HepG2 (cell line): Measurements from ENCODE around the gene CTNNAL1. TPM values are rescaled to one million over a fixed set of nuclear protein-coding genes. Genes with fewer than 3 reads are reported as not detected.

Experiments used
- ATAC-seq: fragments of 200-7000 bp; cut with Tn5 transposase; 3 replicates; pipeline ENCODE4 v1.9.1; 2020; ENCODE audit warnings: mild to moderate bottlenecking, moderate library complexity
- BruUV-seq: library from RNA; stranded (reverse); fragments of 400-500 nt; replicated peaks from 2 replicates; lab custom pipeline; 2021; lab: Mats Ljungman, UMichigan
- CTCF ChIA-PET: fragments of 300-600 bp; formaldehyde crosslinking; extraction: SDS; loops from one replicate; lab custom pipeline; 2021; ENCODE audit warnings: low total read pairs, inconsistent platforms, low intra/inter-chr PET ratio; lab: Yijun Ruan, JAX
- POLR2A ChIA-PET: fragments of 350-600 bp; sonication (Branson Sonifier 250); formaldehyde crosslinking; loops from one replicate; lab custom pipeline; 2020; ENCODE audit warnings: antibody characterized with exemption, inconsistent platforms; lab: Yijun Ruan, JAX
- DNase-seq: peaks from one replicate; pipeline ENCODE4 v3.0.0-alpha.2; 2015; ENCODE audit warnings: low spot score
- FAIRE-seq: peaks from 3 replicates; lab custom pipeline; 2011; peaks lifted over from hg19 to GRCh38; lab: Jason Lieb, UNC
- H2AFZ ChIP-seq: one replicate; pipeline ENCODE4 v1.6.1; 2011; ENCODE audit warnings: low read length, inconsistent platforms
- H3K27ac ChIP-seq: fragments of 300-600 bp; 3 replicates; pipeline ENCODE4 v1.8.0; 2011; ENCODE audit warnings: mixed run types, mild to moderate bottlenecking, mixed read lengths, low read length, inconsistent platforms; ENCODE audit not compliant: insufficient read depth; ENCODE audit errors: extremely low read length
- H3K27me3 ChIP-seq, 2 experiments: fragments of 200-600 bp in 1 of 2; 2 replicates in 1 of 2; 3 replicates in 1 of 2; pipeline versions ENCODE4 v1.6.0 to v1.8.0; 2011; ENCODE audit warnings: low read length in 2 of 2, mild to moderate bottlenecking in 2 of 2, moderate library complexity in 2 of 2, inconsistent platforms in 1 of 2; ENCODE audit not compliant: insufficient read depth in 2 of 2, control insufficient read depth in 1 of 2
- H3K36me3 ChIP-seq, 2 experiments: fragments of 200-600 bp in 1 of 2; replicated peaks in 1 of 2; 2 replicates in 1 of 2; 3 replicates in 1 of 2; pipeline versions ENCODE4 v1.5.1 to v1.8.0; 2011; ENCODE audit warnings: low read length in 2 of 2, inconsistent platforms in 1 of 2; ENCODE audit not compliant: insufficient read depth in 2 of 2, control insufficient read depth in 1 of 2
- H3K4me1 ChIP-seq: 2 replicates; pipeline ENCODE4 v1.5.1; 2012; ENCODE audit warnings: low read length, inconsistent platforms; ENCODE audit not compliant: insufficient read depth
- H3K4me2 ChIP-seq: 2 replicates; pipeline ENCODE4 v1.6.0; 2011; ENCODE audit warnings: low read depth, low read length, inconsistent platforms
- H3K4me3 ChIP-seq, 3 experiments: fragments of 200-600 bp in 1 of 3; sonication (generic), shearing (Covaris generic) in 1 of 3; replicated peaks in 1 of 3; 2 replicates each; pipeline ENCODE4 v1.5.1; 2011 to 2016; ENCODE audit warnings: low read length in 3 of 3, inconsistent platforms in 2 of 3, low read depth in 2 of 3, mild to moderate bottlenecking in 2 of 3, control low read depth in 1 of 3, mixed read lengths in 1 of 3; ENCODE audit not compliant: insufficient read depth in 1 of 3
- H3K79me2 ChIP-seq: one replicate; pipeline ENCODE4 v1.6.1; 2011; ENCODE audit warnings: low read length, inconsistent platforms; ENCODE audit not compliant: insufficient read depth
- H3K9ac ChIP-seq: 2 replicates; pipeline ENCODE4 v1.6.0; 2011; ENCODE audit warnings: mild to moderate bottlenecking, low read depth, low read length, inconsistent platforms; ENCODE audit not compliant: insufficient read depth
- H3K9me3 ChIP-seq: 2 replicates; pipeline ENCODE4 v1.5.1; 2012; ENCODE audit warnings: mild to moderate bottlenecking, low read length
- H4K20me1 ChIP-seq: 2 replicates; pipeline ENCODE4 v1.6.0; 2011; ENCODE audit warnings: inconsistent platforms, mild to moderate bottlenecking, low read length, moderate library complexity; ENCODE audit not compliant: insufficient read depth
- ARNTL ChIP-seq: sonication (generic); formaldehyde crosslinking; IDR thresholded peaks from 2 replicates; pipeline ENCODE4 v1.4.0; 2020; ENCODE audit warnings: mild to moderate bottlenecking, missing genetic modification reagents
- BRCA1 ChIP-seq: sonication (generic); formaldehyde crosslinking; IDR thresholded peaks from 2 replicates; pipeline ENCODE4 v1.4.0; 2020; ENCODE audit warnings: missing genetic modification reagents
- GLI4 ChIP-seq: sonication (generic); formaldehyde crosslinking; IDR thresholded peaks from 2 replicates; pipeline ENCODE4 v1.5.1; 2020; ENCODE audit warnings: missing genetic modification reagents, mild to moderate bottlenecking, moderate library complexity, borderline replicate concordance
- KDM4B ChIP-seq: sonication (generic); formaldehyde crosslinking; IDR thresholded peaks from 2 replicates; pipeline ENCODE4 v1.4.0; 2020; ENCODE audit warnings: missing genetic modification reagents
- PCBP2 ChIP-seq: fragments of 200-400 bp; formaldehyde crosslinking; optimal IDR thresholded peaks from 2 replicates; pipeline ENCODE3; 2018; ENCODE audit warnings: low read length, low read depth; ENCODE audit not compliant: poor library complexity, severe bottlenecking
- SRY ChIP-seq: sonication (generic); formaldehyde crosslinking; IDR thresholded peaks from 2 replicates; pipeline ENCODE4 v1.8.0; 2022; ENCODE audit warnings: mild to moderate bottlenecking, missing genetic modification reagents
- TAF15 ChIP-seq: fragments of 200-400 bp; formaldehyde crosslinking; IDR thresholded peaks from one replicate; pipeline ENCODE4 v1.6.1; 2018; ENCODE audit warnings: mild to moderate bottlenecking, low read depth, low read length; ENCODE audit not compliant: poor library complexity, severe bottlenecking
- ZBTB42 ChIP-seq: sonication (generic); formaldehyde crosslinking; IDR thresholded peaks from 2 replicates; pipeline ENCODE4 v1.5.0; 2020; ENCODE audit warnings: mild to moderate bottlenecking, missing genetic modification reagents
- ZNF510 ChIP-seq: sonication (generic); formaldehyde crosslinking; IDR thresholded peaks from 2 replicates; pipeline ENCODE4 v1.4.0; 2020; ENCODE audit warnings: low read depth, mild to moderate bottlenecking, missing genetic modification reagents
- WGBS: methylation state at CpG from one replicate; pipeline ENCODE4 v1.1.6; 2017; ENCODE audit warnings: low lambda C conversion rate; 5-methylcytosine and 5-hydroxymethylcytosine counted together
- in situ Hi-C: cut with HindIII; loops from 2 replicates; pipeline ENCODE4 v1.10.0; 2017; ENCODE audit warnings: low pct_unique_long_range_greater_than_20kb; ENCODE audit not compliant: extremely low pct_ligation_motif_present
- intact Hi-C: fragments of 100-400 bp; cut with micrococcal nuclease; formaldehyde crosslinking; loops from one replicate; pipeline ENCODE4 v1.10.0; 2022; ENCODE audit not compliant: unreplicated experiment
- polyA plus RNA-seq, 8 experiments: library from polyadenylated mRNA; depleted of rRNA in 3 of 8; stranded (reverse) in 7 of 8; unstranded in 1 of 8; fragments of >200 nt; fragmentation: Illumina TruSeq in 4 of 8; extraction: Trizol in 4 of 8; gene quantifications; 2 replicates each; pipeline versions ENCODE4 v1.2.1 to v1.2.3, GENCODE V29; 2011 to 2016; ENCODE audit warnings: low read depth in 4 of 8, missing spikeins in 1 of 8, mixed read lengths in 1 of 8; ENCODE audit not compliant: insufficient read depth in 1 of 8
- total RNA-seq, 5 experiments: library from RNA; depleted of rRNA; stranded (reverse); fragments of >200 nt; fragmentation: Illumina TruSeq; extraction: Trizol; gene quantifications; 2 replicates each; pipeline ENCODE4 v1.2.3, GENCODE V29; 2016; ENCODE audit warnings: low read depth in 1 of 5
- TF ChIP-seq, protein P1 (sequence below), 2 experiments: fragments of 450-650 bp in 1 of 2; sonication (generic) in 1 of 2; formaldehyde crosslinking in 1 of 2; IDR thresholded peaks; 2 replicates each; pipeline versions ENCODE4 v1.6.1 to v1.8.0; 2016 to 2022; ENCODE audit warnings: antibody characterized with exemption in 1 of 2, mild to moderate bottlenecking in 1 of 2, missing genetic modification reagents in 1 of 2
- TF ChIP-seq, protein P2 (sequence below): fragments of 450-650 bp; IDR thresholded peaks from 2 replicates; pipeline ENCODE4 v1.6.1; 2017
- TF ChIP-seq, protein P3 (sequence below): sonication (generic); formaldehyde crosslinking; IDR thresholded peaks from 2 replicates; pipeline ENCODE4 v1.4.0; 2020; ENCODE audit warnings: missing genetic modification reagents, low read depth, mild to moderate bottlenecking, borderline replicate concordance

Gene CTNNAL1
- total and polyA plus RNA-seq, 2 of the 13 experiments (the other 11 are each of a cell fraction or from before 2014, with no cell fraction given): 32.0 to 162 TPM

DNA sequence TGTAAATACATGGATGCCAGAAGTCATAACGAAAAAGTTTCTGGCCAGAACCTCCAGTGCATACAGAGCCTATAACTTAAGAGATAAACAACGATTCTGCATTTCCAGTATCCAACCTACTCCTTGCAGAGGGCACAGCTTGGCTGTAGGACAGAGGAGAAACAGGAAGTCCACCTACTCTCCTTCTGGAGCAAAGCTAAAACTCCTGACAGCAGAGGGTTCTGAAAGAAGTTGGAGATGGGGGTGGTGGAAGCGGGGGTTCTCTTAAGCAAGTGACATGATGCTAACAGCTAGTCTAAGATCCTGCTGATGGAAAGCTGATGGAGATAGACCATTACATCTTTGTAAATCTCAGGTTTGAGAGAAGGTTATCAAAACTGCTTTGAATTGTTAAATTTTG is 35.5 kb upstream of the CTNNAL1 start (continued):
- TF ChIP-seq, protein P1, sequence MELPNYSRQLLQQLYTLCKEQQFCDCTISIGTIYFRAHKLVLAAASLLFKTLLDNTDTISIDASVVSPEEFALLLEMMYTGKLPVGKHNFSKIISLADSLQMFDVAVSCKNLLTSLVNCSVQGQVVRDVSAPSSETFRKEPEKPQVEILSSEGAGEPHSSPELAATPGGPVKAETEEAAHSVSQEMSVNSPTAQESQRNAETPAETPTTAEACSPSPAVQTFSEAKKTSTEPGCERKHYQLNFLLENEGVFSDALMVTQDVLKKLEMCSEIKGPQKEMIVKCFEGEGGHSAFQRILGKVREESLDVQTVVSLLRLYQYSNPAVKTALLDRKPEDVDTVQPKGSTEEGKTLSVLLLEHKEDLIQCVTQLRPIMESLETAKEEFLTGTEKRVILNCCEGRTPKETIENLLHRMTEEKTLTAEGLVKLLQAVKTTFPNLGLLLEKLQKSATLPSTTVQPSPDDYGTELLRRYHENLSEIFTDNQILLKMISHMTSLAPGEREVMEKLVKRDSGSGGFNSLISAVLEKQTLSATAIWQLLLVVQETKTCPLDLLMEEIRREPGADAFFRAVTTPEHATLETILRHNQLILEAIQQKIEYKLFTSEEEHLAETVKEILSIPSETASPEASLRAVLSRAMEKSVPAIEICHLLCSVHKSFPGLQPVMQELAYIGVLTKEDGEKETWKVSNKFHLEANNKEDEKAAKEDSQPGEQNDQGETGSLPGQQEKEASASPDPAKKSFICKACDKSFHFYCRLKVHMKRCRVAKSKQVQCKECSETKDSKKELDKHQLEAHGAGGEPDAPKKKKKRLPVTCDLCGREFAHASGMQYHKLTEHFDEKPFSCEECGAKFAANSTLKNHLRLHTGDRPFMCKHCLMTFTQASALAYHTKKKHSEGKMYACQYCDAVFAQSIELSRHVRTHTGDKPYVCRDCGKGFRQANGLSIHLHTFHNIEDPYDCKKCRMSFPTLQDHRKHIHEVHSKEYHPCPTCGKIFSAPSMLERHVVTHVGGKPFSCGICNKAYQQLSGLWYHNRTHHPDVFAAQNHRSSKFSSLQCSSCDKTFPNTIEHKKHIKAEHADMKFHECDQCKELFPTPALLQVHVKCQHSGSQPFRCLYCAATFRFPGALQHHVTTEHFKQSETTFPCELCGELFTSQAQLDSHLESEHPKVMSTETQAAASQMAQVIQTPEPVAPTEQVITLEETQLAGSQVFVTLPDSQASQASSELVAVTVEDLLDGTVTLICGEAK (IDR thresholded peaks at IDR 0.05): no peak
- TF ChIP-seq, protein P1 (CRISPR knock-in tag; IDR thresholded peaks at IDR 0.05): no peak
- TF ChIP-seq PCBP2: no peak
- TF ChIP-seq GLI4 (CRISPR knock-in tag): no peak
- TF ChIP-seq, all 625 proteins: peak for 0

DNA sequence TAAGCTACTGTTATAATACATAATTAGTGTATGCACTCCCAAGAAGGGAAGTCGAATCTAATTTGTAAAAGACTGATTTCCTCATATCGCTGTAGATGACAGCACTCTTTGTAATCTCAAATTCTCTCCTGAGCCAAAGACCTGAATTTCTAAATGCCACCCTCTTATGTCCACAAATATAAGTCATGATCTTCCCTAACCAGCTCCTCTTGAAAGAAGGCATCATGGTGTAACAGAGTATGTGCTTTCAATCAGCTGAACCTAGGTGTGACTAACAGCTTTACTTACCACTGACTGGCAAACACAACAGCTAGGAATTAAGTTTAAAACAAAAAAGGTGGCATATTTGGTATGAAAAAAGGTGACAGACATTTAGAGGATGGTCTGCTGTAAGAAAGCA is 34.0 kb upstream of the CTNNAL1 start:
- peaks cover 16 to 87% of the 10 kb centered on the region in 2 experiments for H3K36me3 ChIP-seq
- TF ChIP-seq ARNTL (no peak), ZNF510 (no peak), TAF15 (no peak), ZBTB42 (CRISPR knock-in tag) (no peak), KDM4B (CRISPR knock-in tag) (no peak), SRY (CRISPR knock-in tag) (no peak), BRCA1 (no peak)
- TF ChIP-seq, protein P2, sequence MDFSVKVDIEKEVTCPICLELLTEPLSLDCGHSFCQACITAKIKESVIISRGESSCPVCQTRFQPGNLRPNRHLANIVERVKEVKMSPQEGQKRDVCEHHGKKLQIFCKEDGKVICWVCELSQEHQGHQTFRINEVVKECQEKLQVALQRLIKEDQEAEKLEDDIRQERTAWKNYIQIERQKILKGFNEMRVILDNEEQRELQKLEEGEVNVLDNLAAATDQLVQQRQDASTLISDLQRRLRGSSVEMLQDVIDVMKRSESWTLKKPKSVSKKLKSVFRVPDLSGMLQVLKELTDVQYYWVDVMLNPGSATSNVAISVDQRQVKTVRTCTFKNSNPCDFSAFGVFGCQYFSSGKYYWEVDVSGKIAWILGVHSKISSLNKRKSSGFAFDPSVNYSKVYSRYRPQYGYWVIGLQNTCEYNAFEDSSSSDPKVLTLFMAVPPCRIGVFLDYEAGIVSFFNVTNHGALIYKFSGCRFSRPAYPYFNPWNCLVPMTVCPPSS: no peak
- TF ChIP-seq, protein P3, sequence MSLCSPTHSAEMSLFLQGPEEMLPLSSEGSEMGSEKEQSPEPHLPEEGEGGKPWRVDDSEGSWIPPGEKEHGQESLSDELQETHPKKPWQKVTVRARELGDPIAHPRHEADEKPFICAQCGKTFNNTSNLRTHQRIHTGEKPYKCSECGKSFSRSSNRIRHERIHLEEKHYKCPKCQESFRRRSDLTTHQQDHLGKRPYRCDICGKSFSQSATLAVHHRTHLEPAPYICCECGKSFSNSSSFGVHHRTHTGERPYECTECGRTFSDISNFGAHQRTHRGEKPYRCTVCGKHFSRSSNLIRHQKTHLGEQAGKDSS: no peak
- in situ Hi-C loops (no loop called here), intact Hi-C loops (no loop called here)
- H3K79me2 ChIP-seq: no peaks in the 10 kb centered on the region
- no peak overlapping the region for H2AFZ ChIP-seq
- no peaks in the 10 kb centered on the region for H3K4me1 ChIP-seq
- H3K27me3 ChIP-seq: no peaks in the 10 kb centered on the region
- no peaks in the 10 kb centered on the region for H4K20me1 ChIP-seq
- FAIRE-seq: no peak
- H3K4me2 ChIP-seq: no peak overlapping the region
- no peaks in the 10 kb centered on the region for H3K9me3 ChIP-seq
- no peak overlapping the region for H3K9ac ChIP-seq
- 96% methylated on average over 2 of the region's 2 CpGs for WGBS
- ATAC-seq: no peak
- ChIA-PET CTCF (no interaction called here), POLR2A (no interaction called here)
- H3K27ac ChIP-seq: no peak overlapping the region
- BruUV-seq: no TSS peak
- H3K4me3 ChIP-seq: no peak overlapping the region
- DNase-seq: no peak
